Neuronal stem cell (in vitro differentiated cells): Measurements from ENCODE around the gene GVQW3.
A peak's percentile ranks its signal among the peaks of the same experiment; 100 is the strongest.

ENCODE experiments used
- DNase-seq: peaks from one replicate; pipeline ENCODE4 v3.0.0-alpha.2; 2013; ENCODE audit warnings: low spot score
- H2AFZ ChIP-seq: one replicate; pipeline ENCODE4 v1.6.1; 2013; ENCODE audit warnings: mild to moderate bottlenecking, low read length, inconsistent platforms
- H2AK5ac ChIP-seq: 2 replicates; pipeline ENCODE4 v1.6.1; 2013; ENCODE audit warnings: low read depth, mild to moderate bottlenecking, inconsistent platforms, low read length, moderate library complexity, mixed read lengths
- H2BK120ac ChIP-seq: 2 replicates; pipeline ENCODE4 v1.6.1; 2013; ENCODE audit warnings: low read depth, mild to moderate bottlenecking, inconsistent platforms, low read length, moderate library complexity, mixed read lengths
- H2BK12ac ChIP-seq: one replicate; pipeline ENCODE4 v1.6.1; 2013; ENCODE audit warnings: low read length, inconsistent platforms
- H2BK15ac ChIP-seq: 2 replicates; pipeline ENCODE4 v1.6.1; 2013; ENCODE audit warnings: mild to moderate bottlenecking, low read length, inconsistent platforms, mixed read lengths
- H2BK5ac ChIP-seq: one replicate; pipeline ENCODE4 v1.6.1; 2013; ENCODE audit warnings: inconsistent platforms, mild to moderate bottlenecking, low read length, moderate library complexity
- H3K14ac ChIP-seq: one replicate; pipeline ENCODE4 v1.6.1; 2013; ENCODE audit warnings: low read length, inconsistent platforms
- H3K18ac ChIP-seq: 2 replicates; pipeline ENCODE4 v1.6.1; 2013; ENCODE audit warnings: low read length, inconsistent platforms
- H3K23ac ChIP-seq: 2 replicates; pipeline ENCODE4 v1.6.1; 2013; ENCODE audit warnings: low read depth, mild to moderate bottlenecking, mixed read lengths, low read length, inconsistent platforms; ENCODE audit not compliant: poor library complexity
- H3K27ac ChIP-seq: replicated peaks from 3 replicates; pipeline ENCODE4 v1.5.1; 2013; ENCODE audit warnings: low read length, inconsistent platforms
- H3K27me3 ChIP-seq, 3 experiments: 2 replicates each; pipeline ENCODE4 v1.6.1; 2013; ENCODE audit warnings: low read length in 3 of 3, mild to moderate bottlenecking in 2 of 3, inconsistent platforms in 1 of 3, low read depth in 1 of 3, mixed read lengths in 1 of 3, moderate library complexity in 1 of 3; ENCODE audit not compliant: control insufficient read depth in 3 of 3, insufficient read depth in 3 of 3
- H3K36me3 ChIP-seq, 2 donors: replicated peaks in 1 of 2; 2 replicates each; pipeline ENCODE4 v1.6.1; 2013; ENCODE audit warnings: low read length in 2 of 2; ENCODE audit not compliant: control insufficient read depth in 2 of 2, insufficient read depth in 2 of 2
- H3K4ac ChIP-seq: 2 replicates; pipeline ENCODE4 v1.6.1; 2013; ENCODE audit warnings: inconsistent platforms, mild to moderate bottlenecking, low read length, moderate library complexity
- H3K4me1 ChIP-seq, 2 donors: 1 replicate in 1 of 2; 2 replicates in 1 of 2; pipeline ENCODE4 v1.6.1; 2013; ENCODE audit warnings: low read length in 2 of 2, low read depth in 1 of 2; ENCODE audit not compliant: control insufficient read depth in 2 of 2, insufficient read depth in 1 of 2
- H3K4me2 ChIP-seq: one replicate; pipeline ENCODE4 v1.6.1; 2013; ENCODE audit warnings: mild to moderate bottlenecking, low read length, inconsistent platforms; ENCODE audit not compliant: insufficient read depth, poor library complexity, severe bottlenecking
- H3K4me3 ChIP-seq, 2 donors: 2 replicates each; pipeline ENCODE4 v1.5.1; 2013; ENCODE audit warnings: low read length in 2 of 2, mild to moderate bottlenecking in 2 of 2, inconsistent platforms in 1 of 2, moderate library complexity in 1 of 2
- H3K79me1 ChIP-seq: one replicate; pipeline ENCODE4 v1.6.1; 2013; ENCODE audit warnings: low read depth, mild to moderate bottlenecking, inconsistent platforms, low read length, moderate library complexity
- H3K9ac ChIP-seq: one replicate; pipeline ENCODE4 v1.6.1; 2013; ENCODE audit warnings: mild to moderate bottlenecking, low read depth, low read length, inconsistent platforms; ENCODE audit not compliant: poor library complexity
- H3K9me3 ChIP-seq, 2 donors: replicated peaks in 1 of 2; 2 replicates each; pipeline versions ENCODE3 to v1.6.1; 2013; ENCODE audit warnings: low read length in 2 of 2, mild to moderate bottlenecking in 2 of 2, inconsistent platforms in 1 of 2, low read depth in 1 of 2, mixed read lengths in 1 of 2, moderate library complexity in 1 of 2; ENCODE audit not compliant: control insufficient read depth in 2 of 2, insufficient read depth in 1 of 2
- H4K8ac ChIP-seq: one replicate; pipeline ENCODE4 v1.6.1; 2013; ENCODE audit warnings: low read depth, mild to moderate bottlenecking, inconsistent platforms, low read length, moderate library complexity
- H4K91ac ChIP-seq: one replicate; pipeline ENCODE4 v1.6.1; 2013; ENCODE audit warnings: low read length, low read depth, mild to moderate bottlenecking, inconsistent platforms; ENCODE audit not compliant: poor library complexity
- WGBS, 2 donors: extraction: QIAGEN DNeasy Blood & Tissue Kit; methylation state at CpG; one replicate each; pipeline ENCODE4 v1.1.7; 2013; ENCODE audit warnings: missing lambda C conversion rate in 2 of 2, mixed read lengths in 1 of 2; ENCODE audit not compliant: insufficient read length in 2 of 2, insufficient replicate concordance in 1 of 2; ENCODE audit errors: extremely low coverage in 2 of 2; 5-methylcytosine and 5-hydroxymethylcytosine counted together

GVQW3 gene

GRCh38 chr11:76443268-76443980, 62.3 kb downstream of the GVQW3 start:
- no peak overlapping the region for H3K14ac ChIP-seq
- no peak overlapping the region for H3K27ac ChIP-seq
- no peak overlapping the region for H4K91ac ChIP-seq
- H3K18ac ChIP-seq: no peak overlapping the region
- H3K9ac ChIP-seq: no peak overlapping the region
- peaks cover 9% of the 10 kb centered on the region for H3K79me1 ChIP-seq
- no peak overlapping the region for H2BK5ac ChIP-seq
- H3K4me2 ChIP-seq: peak overlapping the region; percentile 61
- H3K9me3 ChIP-seq: no peaks in the 10 kb centered on the region
- no peak overlapping the region for H4K8ac ChIP-seq
- WGBS, 2 donors: no CpG with 5 or more reads among the region's 10 CpGs
- no peak overlapping the region for H2AK5ac ChIP-seq
- H2BK12ac ChIP-seq: no peak overlapping the region
- no peaks in the 10 kb centered on the region for H3K27me3 ChIP-seq
- H3K4ac ChIP-seq: no peak overlapping the region
- peaks cover 3 to 46% of the 10 kb centered on the region in 2 donors for H3K36me3 ChIP-seq
- no peak overlapping the region for H3K23ac ChIP-seq
- peak overlapping the region; percentile 82 for H2AFZ ChIP-seq
- no peak for DNase-seq
- H2BK120ac ChIP-seq: no peak overlapping the region
- H3K4me1 ChIP-seq: peaks cover 6 to 12% of the 10 kb centered on the region in 2 donors
- H2BK15ac ChIP-seq: no peak overlapping the region
- H3K4me3 ChIP-seq: peak overlapping the region; percentile 81 to 98

- no peaks in the 10 kb centered on the region for H3K9me3 ChIP-seq
- no peak overlapping the region for H2AK5ac ChIP-seq
- peak overlapping the region; percentile 61 for H3K4me2 ChIP-seq
- no peak overlapping the region for H4K8ac ChIP-seq
- WGBS, 2 donors: no CpG with 5 or more reads among the region's 10 CpGs
- peak overlapping the region; percentile 75 for H4K91ac ChIP-seq
- peaks cover 9% of the 10 kb centered on the region for H3K79me1 ChIP-seq
- peaks cover 3 to 51% of the 10 kb centered on the region in 2 donors for H3K36me3 ChIP-seq
- H2BK5ac ChIP-seq: no peak overlapping the region
- no peak overlapping the region for H2BK120ac ChIP-seq
- no peak overlapping the region for H3K4ac ChIP-seq
- H3K4me1 ChIP-seq: peaks cover 7 to 14% of the 10 kb centered on the region in 2 donors
- H3K18ac ChIP-seq: peak overlapping the region; percentile 89
- H2BK15ac ChIP-seq: no peak overlapping the region
- peak overlapping the region; percentile 82 for H2AFZ ChIP-seq
- peak overlapping the region; percentile 92 for H3K9ac ChIP-seq
- DNase-seq: no peak
- H3K27ac ChIP-seq: peak overlapping the region; percentile 87
- no peak overlapping the region for H2BK12ac ChIP-seq
- H3K4me3 ChIP-seq: peak overlapping the region; percentile 81 to 98
- H3K27me3 ChIP-seq: no peaks in the 10 kb centered on the region
- H3K14ac ChIP-seq: no peak overlapping the region
- H3K23ac ChIP-seq: peak overlapping the region; percentile 22
These were observed 62.9 kb downstream of the GVQW3 start for GRCh38 chr11:76444065-76444383.

- peak within 1 kb of the TSS; percentile 34 for H2BK12ac ChIP-seq
- H2AK5ac ChIP-seq: peak within 1 kb of the TSS; percentile 99
- H3K4me1 ChIP-seq: peaks cover 7 to 14% of the 10 kb centered on the region in 2 donors
- H4K91ac ChIP-seq: peak within 1 kb of the TSS; percentile 75
- peak within 1 kb of the TSS; percentile 22 for H3K23ac ChIP-seq
- DNase-seq: peak; percentile 99
- H3K9ac ChIP-seq: peak within 1 kb of the TSS; percentile 97
- H3K27me3 ChIP-seq: no peaks in the 10 kb centered on the region
- H2BK120ac ChIP-seq: peak within 1 kb of the TSS; percentile 76
- peak within 1 kb of the TSS; percentile 86 for H3K4ac ChIP-seq
- H3K14ac ChIP-seq: peak within 1 kb of the TSS; percentile 97
- H2BK5ac ChIP-seq: peak within 1 kb of the TSS; percentile 99
- H3K4me2 ChIP-seq: peak within 1 kb of the TSS; percentile 61
- H3K79me1 ChIP-seq: peaks cover 9% of the 10 kb centered on the region
- no CpG with 5 or more reads among the region's 53 CpGs for WGBS, 2 donors
- H3K36me3 ChIP-seq: peaks cover 3 to 56% of the 10 kb centered on the region in 2 donors
- peak within 1 kb of the TSS; percentile 81 to 98 for H3K4me3 ChIP-seq
- H3K27ac ChIP-seq: peak within 1 kb of the TSS; percentile 91
- peak within 1 kb of the TSS; percentile 93 for H2BK15ac ChIP-seq
- H3K9me3 ChIP-seq: no peaks in the 10 kb centered on the region
- H2AFZ ChIP-seq: peak within 1 kb of the TSS; percentile 87
- H4K8ac ChIP-seq: no peak within 1 kb of the TSS
- H3K18ac ChIP-seq: peak within 1 kb of the TSS; percentile 93
These were observed 63.4 kb downstream of the GVQW3 start, which contains the start of gene EMSY for GRCh38 chr11:76444384-76445120. TSS of gene EMSY (plus strand) at chr11:76445018. CDS start at chr11:76446939, 1,921 bp downstream.
